Measurements from ENCODE around the gene PLEKHA7.
"Not testable (repeated sequence)": the region's sequence is repeated elsewhere in the genome, so short reads cannot be mapped to it uniquely, and the experiment has no call there.

The PLEKHA7 gene

GRCh38 chr11:16909359-16910035 lies 104.7 kb downstream of the PLEKHA7 start:
- no peak for DNase-seq (ENCODE audit: low read depth)

- DNase-seq (ENCODE audit: low read depth) = no peak
These were observed 108.8 kb downstream of the PLEKHA7 start for GRCh38 chr11:16905375-16905774.

- DNase-seq (ENCODE audit: low read depth) = not testable (repeated sequence)
These were observed 109.5 kb downstream of the PLEKHA7 start for GRCh38 chr11:16904761-16905160.

- no peak for DNase-seq (ENCODE audit: low read depth)
These were observed 111.3 kb downstream of the PLEKHA7 start for GRCh38 chr11:16902781-16903378.

- DNase-seq (ENCODE audit: low read depth) = no peak
These were observed 112.0 kb downstream of the PLEKHA7 start for GRCh38 chr11:16902182-16902581.

GRCh38 chr11:16900491-16900890 lies 113.7 kb downstream of the PLEKHA7 start:
- DNase-seq (ENCODE audit: low read depth) = no peak

GRCh38 chr11:16899708-16900303 lies 114.4 kb downstream of the PLEKHA7 start:
- DNase-seq (ENCODE audit: low read depth) = no peak

- no peak for DNase-seq (ENCODE audit: low read depth)
These were observed 115.8 kb downstream of the PLEKHA7 start for GRCh38 chr11:16898274-16898985.

- DNase-seq (ENCODE audit: low read depth) = no peak
These were observed 116.6 kb downstream of the PLEKHA7 start for GRCh38 chr11:16897470-16898061.

GRCh38 chr11:16896729-16897469 lies 117.3 kb downstream of the PLEKHA7 start:
- no peak for DNase-seq (ENCODE audit: low read depth)

- no peak for DNase-seq (ENCODE audit: low read depth)
These were observed 118.9 kb downstream of the PLEKHA7 start for GRCh38 chr11:16895306-16895705.

GRCh38 chr11:16893456-16894066 lies 120.7 kb downstream of the PLEKHA7 start:
- no peak for DNase-seq (ENCODE audit: low read depth)

- DNase-seq (ENCODE audit: low read depth) = peak; percentile 22
These were observed 122.2 kb downstream of the PLEKHA7 start for GRCh38 chr11:16891964-16892363.

- no peak for DNase-seq (ENCODE audit: low read depth)
These were observed 123.0 kb downstream of the PLEKHA7 start for GRCh38 chr11:16891165-16891564.

GRCh38 chr11:16890442-16890841 lies 123.8 kb downstream of the PLEKHA7 start:
- DNase-seq (ENCODE audit: low read depth) = no peak

- no peak for DNase-seq (ENCODE audit: low read depth)
These were observed 124.3 kb downstream of the PLEKHA7 start for GRCh38 chr11:16889905-16890304.

GRCh38 chr11:16889010-16889409 lies 125.2 kb downstream of the PLEKHA7 start:
- DNase-seq (ENCODE audit: low read depth) = not testable (repeated sequence)

- not testable (repeated sequence) for DNase-seq (ENCODE audit: low read depth)
These were observed 126.3 kb downstream of the PLEKHA7 start for GRCh38 chr11:16887887-16888286.

GRCh38 chr11:16883174-16883573 lies 131.0 kb downstream of the PLEKHA7 start:
- no peak for DNase-seq (ENCODE audit: low read depth)

- DNase-seq (ENCODE audit: low read depth) = no peak
These were observed 132.4 kb downstream of the PLEKHA7 start for GRCh38 chr11:16881766-16882165.

- DNase-seq (ENCODE audit: low read depth) = peak; percentile 22
These were observed 133.0 kb downstream of the PLEKHA7 start for GRCh38 chr11:16881074-16881709.
